ENCODE data around the gene KCNJ11.
A peak's percentile ranks its signal among the peaks of the same experiment; 100 is the strongest.

DNA sequence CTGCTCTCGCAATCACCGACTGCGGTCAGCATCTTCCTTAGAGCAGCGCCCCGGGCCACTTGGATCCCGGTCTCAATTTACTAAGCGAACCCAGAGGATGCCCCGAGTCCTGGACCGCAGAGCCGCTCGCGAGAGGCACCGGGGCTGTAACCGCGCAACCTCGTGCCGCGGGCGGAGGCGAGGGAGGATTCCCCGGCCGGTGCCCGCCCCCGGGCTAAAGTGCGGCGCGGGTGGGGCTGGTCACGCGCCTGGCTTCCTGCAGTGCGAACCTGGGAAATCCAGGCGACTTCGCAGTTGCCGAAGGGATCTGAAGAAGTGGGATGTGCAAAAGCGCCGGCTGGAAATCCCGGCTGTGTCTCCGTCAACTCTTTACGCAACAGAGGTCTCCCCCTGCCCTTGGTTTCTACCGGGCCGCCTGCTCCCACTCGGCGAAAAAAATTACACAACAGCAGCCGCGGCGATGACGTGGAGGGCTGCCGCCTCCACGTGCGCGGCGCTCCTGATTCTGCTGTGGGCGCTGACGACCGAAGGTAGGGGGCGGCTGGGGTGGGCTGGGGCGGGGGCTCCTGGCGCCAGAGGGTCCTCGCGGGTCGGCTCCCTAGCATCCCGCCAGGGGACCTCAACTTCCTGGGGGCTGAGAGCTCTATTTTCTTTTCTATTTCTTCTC lies 36.8 kb downstream of the KCNJ11 start, which contains the start of gene NCR3LG1:
- TF ChIP-seq CBX1 (IDR thresholded peaks at IDR 0.05; ENCODE audit: low read depth) (no peak), ZNF615 (CRISPR knock-in tag; IDR thresholded peaks at IDR 0.05; ENCODE audit: borderline replicate concordance) (no peak), ARNT (IDR thresholded peaks at IDR 0.05) (no peak), KLF12 (CRISPR knock-in tag; IDR thresholded peaks at IDR 0.05; ENCODE audit: borderline replicate concordance) (peak; percentile 71; the same call in 1 of the 2 replicates), CHD2 (IDR thresholded peaks at IDR 0.05; ENCODE audit: low read depth, low read length) (peak; percentile 93), MXI1 (IDR thresholded peaks at IDR 0.05; ENCODE audit: borderline replicate concordance, low read depth, low read length) (peak; percentile 40; the same call in 1 of the 3 replicates), ZNF143 (CRISPR knock-in tag; IDR thresholded peaks at IDR 0.05) (no peak)
- TF ChIP-seq, protein P1, sequence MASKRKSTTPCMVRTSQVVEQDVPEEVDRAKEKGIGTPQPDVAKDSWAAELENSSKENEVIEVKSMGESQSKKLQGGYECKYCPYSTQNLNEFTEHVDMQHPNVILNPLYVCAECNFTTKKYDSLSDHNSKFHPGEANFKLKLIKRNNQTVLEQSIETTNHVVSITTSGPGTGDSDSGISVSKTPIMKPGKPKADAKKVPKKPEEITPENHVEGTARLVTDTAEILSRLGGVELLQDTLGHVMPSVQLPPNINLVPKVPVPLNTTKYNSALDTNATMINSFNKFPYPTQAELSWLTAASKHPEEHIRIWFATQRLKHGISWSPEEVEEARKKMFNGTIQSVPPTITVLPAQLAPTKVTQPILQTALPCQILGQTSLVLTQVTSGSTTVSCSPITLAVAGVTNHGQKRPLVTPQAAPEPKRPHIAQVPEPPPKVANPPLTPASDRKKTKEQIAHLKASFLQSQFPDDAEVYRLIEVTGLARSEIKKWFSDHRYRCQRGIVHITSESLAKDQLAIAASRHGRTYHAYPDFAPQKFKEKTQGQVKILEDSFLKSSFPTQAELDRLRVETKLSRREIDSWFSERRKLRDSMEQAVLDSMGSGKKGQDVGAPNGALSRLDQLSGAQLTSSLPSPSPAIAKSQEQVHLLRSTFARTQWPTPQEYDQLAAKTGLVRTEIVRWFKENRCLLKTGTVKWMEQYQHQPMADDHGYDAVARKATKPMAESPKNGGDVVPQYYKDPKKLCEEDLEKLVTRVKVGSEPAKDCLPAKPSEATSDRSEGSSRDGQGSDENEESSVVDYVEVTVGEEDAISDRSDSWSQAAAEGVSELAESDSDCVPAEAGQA (IDR thresholded peaks at IDR 0.05; ENCODE audit: low read depth), result 0 out of 2 replicates have a peak, but pooled peaks have one; percentile 25
- TF ChIP-seq, protein P1 (CRISPR knock-in tag; IDR thresholded peaks at IDR 0.05; ENCODE audit: borderline replicate concordance), result 0 out of 2 replicates have a peak, but pooled peaks have one; percentile 72
- TF ChIP-seq, protein P2, sequence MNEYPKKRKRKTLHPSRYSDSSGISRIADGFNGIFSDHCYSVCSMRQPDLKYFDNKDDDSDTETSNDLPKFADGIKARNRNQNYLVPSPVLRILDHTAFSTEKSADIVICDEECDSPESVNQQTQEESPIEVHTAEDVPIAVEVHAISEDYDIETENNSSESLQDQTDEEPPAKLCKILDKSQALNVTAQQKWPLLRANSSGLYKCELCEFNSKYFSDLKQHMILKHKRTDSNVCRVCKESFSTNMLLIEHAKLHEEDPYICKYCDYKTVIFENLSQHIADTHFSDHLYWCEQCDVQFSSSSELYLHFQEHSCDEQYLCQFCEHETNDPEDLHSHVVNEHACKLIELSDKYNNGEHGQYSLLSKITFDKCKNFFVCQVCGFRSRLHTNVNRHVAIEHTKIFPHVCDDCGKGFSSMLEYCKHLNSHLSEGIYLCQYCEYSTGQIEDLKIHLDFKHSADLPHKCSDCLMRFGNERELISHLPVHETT (CRISPR knock-in tag; conservative IDR thresholded peaks at IDR 0.05), result peak; percentile 79; the same call in 1 of the 2 replicates
- TF ChIP-seq, protein P3, sequence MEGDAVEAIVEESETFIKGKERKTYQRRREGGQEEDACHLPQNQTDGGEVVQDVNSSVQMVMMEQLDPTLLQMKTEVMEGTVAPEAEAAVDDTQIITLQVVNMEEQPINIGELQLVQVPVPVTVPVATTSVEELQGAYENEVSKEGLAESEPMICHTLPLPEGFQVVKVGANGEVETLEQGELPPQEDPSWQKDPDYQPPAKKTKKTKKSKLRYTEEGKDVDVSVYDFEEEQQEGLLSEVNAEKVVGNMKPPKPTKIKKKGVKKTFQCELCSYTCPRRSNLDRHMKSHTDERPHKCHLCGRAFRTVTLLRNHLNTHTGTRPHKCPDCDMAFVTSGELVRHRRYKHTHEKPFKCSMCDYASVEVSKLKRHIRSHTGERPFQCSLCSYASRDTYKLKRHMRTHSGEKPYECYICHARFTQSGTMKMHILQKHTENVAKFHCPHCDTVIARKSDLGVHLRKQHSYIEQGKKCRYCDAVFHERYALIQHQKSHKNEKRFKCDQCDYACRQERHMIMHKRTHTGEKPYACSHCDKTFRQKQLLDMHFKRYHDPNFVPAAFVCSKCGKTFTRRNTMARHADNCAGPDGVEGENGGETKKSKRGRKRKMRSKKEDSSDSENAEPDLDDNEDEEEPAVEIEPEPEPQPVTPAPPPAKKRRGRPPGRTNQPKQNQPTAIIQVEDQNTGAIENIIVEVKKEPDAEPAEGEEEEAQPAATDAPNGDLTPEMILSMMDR (CRISPR knock-in tag; IDR thresholded peaks at IDR 0.05), result peak; percentile 10; the same call in 1 of the 2 replicates
- TF ChIP-seq, protein P4, sequence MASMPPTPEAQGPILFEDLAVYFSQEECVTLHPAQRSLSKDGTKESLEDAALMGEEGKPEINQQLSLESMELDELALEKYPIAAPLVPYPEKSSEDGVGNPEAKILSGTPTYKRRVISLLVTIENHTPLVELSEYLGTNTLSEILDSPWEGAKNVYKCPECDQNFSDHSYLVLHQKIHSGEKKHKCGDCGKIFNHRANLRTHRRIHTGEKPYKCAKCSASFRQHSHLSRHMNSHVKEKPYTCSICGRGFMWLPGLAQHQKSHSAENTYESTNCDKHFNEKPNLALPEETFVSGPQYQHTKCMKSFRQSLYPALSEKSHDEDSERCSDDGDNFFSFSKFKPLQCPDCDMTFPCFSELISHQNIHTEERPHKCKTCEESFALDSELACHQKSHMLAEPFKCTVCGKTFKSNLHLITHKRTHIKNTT (CRISPR knock-in tag; IDR thresholded peaks at IDR 0.05), result no peak
